Measurements from ENCODE around the gene HBD.
"Not testable (repeated sequence)": the region's sequence is repeated elsewhere in the genome, so short reads cannot be mapped to it uniquely, and the experiment has no call there.

The HBD gene

DNA sequence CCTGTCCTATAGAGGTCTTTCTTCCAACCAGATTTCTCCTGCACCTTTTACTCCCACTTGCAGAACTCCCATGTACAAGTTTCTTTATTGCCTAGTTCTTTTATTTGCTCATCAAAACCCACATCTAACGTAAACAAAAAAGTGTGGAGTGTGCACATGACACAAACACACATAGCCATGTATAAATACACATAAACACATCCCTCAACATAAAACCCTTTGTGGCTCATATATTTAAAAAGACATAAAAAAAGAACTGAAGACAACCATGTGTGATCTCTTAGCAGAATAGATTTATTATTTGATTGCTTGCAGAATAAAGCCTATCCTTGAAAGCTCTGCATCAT lies 18.6 kb upstream of the HBD start:
- no peak overlapping the region for H3K27ac ChIP-seq
- no peaks in the 10 kb centered on the region for H3K27me3 ChIP-seq (ENCODE audit: insufficient read depth, low read depth)
- no peaks in the 10 kb centered on the region for H3K36me3 ChIP-seq (ENCODE audit: insufficient read depth)
- H3K4me2 ChIP-seq = no peak overlapping the region
- no peaks in the 10 kb centered on the region for H4K20me1 ChIP-seq (ENCODE audit: insufficient read depth)
- TF ChIP-seq, protein P1, sequence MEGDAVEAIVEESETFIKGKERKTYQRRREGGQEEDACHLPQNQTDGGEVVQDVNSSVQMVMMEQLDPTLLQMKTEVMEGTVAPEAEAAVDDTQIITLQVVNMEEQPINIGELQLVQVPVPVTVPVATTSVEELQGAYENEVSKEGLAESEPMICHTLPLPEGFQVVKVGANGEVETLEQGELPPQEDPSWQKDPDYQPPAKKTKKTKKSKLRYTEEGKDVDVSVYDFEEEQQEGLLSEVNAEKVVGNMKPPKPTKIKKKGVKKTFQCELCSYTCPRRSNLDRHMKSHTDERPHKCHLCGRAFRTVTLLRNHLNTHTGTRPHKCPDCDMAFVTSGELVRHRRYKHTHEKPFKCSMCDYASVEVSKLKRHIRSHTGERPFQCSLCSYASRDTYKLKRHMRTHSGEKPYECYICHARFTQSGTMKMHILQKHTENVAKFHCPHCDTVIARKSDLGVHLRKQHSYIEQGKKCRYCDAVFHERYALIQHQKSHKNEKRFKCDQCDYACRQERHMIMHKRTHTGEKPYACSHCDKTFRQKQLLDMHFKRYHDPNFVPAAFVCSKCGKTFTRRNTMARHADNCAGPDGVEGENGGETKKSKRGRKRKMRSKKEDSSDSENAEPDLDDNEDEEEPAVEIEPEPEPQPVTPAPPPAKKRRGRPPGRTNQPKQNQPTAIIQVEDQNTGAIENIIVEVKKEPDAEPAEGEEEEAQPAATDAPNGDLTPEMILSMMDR (conservative IDR thresholded peaks at IDR 0.05; ENCODE audit: low read depth, low read length) = no peak
- no peaks in the 10 kb centered on the region for H3K4me1 ChIP-seq (ENCODE audit: low read depth, poor library complexity, severe bottlenecking)
- no peaks in the 10 kb centered on the region for H3K79me2 ChIP-seq (ENCODE audit: insufficient read depth, low read depth)
- no peak overlapping the region for H2AFZ ChIP-seq (ENCODE audit: low read depth)
- no peak overlapping the region for H3K4me3 ChIP-seq (IDR thresholded peaks at IDR 0.05; ENCODE audit: insufficient read depth, low read depth, low read length)
- H3K9ac ChIP-seq = no peak overlapping the region

DNA sequence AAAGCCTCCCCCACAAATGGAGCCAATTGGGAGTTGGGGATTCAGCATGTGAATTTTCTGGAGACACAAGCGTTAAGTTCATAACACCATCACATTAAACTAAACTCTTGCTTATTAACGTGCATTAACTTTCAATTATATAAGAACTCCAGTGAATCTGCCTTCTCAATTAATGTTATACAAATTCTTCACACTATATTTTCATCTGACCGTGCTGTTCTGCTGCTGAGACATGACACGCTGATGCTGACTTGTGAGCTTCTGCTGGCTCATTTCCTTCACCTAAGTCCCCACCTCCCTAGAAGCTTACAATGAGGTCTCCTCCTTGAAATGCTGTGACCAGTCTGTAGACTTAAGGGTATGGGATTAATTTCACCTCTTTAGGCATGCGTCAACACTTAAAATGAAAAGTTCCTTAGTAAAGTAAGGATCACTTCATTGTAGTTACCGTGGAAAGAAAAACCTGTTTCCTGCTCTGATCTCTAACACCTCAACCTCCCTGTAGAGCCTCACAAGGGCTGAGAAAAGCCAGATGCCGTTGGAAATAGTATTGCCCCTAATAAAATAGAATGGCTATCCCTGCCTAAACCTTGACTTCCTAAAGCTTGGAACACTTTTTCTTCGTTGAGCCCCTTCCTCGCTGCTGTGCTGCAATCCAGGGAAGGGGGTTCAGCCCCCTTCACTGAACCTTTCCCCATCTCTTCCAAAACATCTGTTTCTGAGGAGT lies 18.1 kb upstream of the HBD start:
- Histone ChIP-seq H3K36me3 (ENCODE audit: insufficient read depth) (no peaks in the 10 kb centered on the region), H3K4me1 (ENCODE audit: low read depth, poor library complexity, severe bottlenecking) (no peaks in the 10 kb centered on the region), H3K27ac (no peak overlapping the region), H3K27me3 (ENCODE audit: insufficient read depth, low read depth) (no peaks in the 10 kb centered on the region), H3K9ac (no peak overlapping the region), H3K4me3 (IDR thresholded peaks at IDR 0.05; ENCODE audit: insufficient read depth, low read depth, low read length) (no peak overlapping the region), H2AFZ (ENCODE audit: low read depth) (no peak overlapping the region), H3K79me2 (ENCODE audit: insufficient read depth, low read depth) (no peaks in the 10 kb centered on the region), H3K4me2 (no peak overlapping the region), H4K20me1 (ENCODE audit: insufficient read depth) (no peaks in the 10 kb centered on the region)
- TF ChIP-seq, protein P1 (conservative IDR thresholded peaks at IDR 0.05; ENCODE audit: low read depth, low read length) = no peak

GRCh38 chr11:5251746-5252145 lies 17.5 kb upstream of the HBD start:
- H2AFZ ChIP-seq (ENCODE audit: low read depth) = no peak overlapping the region
- no peaks in the 10 kb centered on the region for H4K20me1 ChIP-seq (ENCODE audit: insufficient read depth)
- H3K79me2 ChIP-seq (ENCODE audit: insufficient read depth, low read depth) = no peaks in the 10 kb centered on the region
- TF ChIP-seq, protein P1 (conservative IDR thresholded peaks at IDR 0.05; ENCODE audit: low read depth, low read length) = no peak
- no peak overlapping the region for H3K27ac ChIP-seq
- no peaks in the 10 kb centered on the region for H3K36me3 ChIP-seq (ENCODE audit: insufficient read depth)
- no peaks in the 10 kb centered on the region for H3K4me1 ChIP-seq (ENCODE audit: low read depth, poor library complexity, severe bottlenecking)
- H3K4me2 ChIP-seq = no peak overlapping the region
- no peak overlapping the region for H3K9ac ChIP-seq
- H3K4me3 ChIP-seq (IDR thresholded peaks at IDR 0.05; ENCODE audit: insufficient read depth, low read depth, low read length) = no peak overlapping the region
- H3K27me3 ChIP-seq (ENCODE audit: insufficient read depth, low read depth) = no peaks in the 10 kb centered on the region

DNA sequence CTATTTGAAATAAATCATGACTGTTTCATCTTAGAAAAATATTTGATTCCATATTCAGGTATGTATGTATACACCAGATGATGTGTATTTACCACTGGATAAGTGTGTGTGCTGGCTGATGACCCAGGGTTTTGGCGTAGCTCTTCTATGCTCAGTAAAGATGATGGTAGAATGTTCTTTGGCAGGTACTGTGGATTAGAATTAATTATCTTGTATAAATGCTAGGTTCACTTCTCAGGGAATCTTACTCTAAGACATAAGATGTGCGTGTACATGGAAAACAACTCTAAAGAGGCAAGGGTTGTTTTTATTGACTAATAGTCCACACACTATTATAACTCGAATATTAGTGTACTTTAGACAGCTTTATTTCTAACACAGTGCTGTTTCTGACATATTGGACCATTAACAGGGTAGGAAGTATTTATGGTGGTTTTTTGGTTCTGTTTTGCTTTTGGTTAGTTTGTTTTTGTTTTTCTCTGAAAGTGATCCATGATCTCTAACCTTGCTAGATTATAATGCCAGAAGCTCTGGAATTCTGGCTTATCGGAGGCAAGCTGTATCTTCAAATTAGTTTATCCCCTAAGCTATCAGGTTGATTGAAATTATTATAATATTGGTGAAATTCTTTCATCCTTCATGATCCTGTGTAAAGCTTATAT lies 16.4 kb upstream of the HBD start:
- TF ChIP-seq, protein P1 (conservative IDR thresholded peaks at IDR 0.05; ENCODE audit: low read depth, low read length) = no peak
- Histone ChIP-seq H3K4me1 (ENCODE audit: low read depth, poor library complexity, severe bottlenecking) (no peaks in the 10 kb centered on the region), H4K20me1 (ENCODE audit: insufficient read depth) (no peaks in the 10 kb centered on the region), H3K4me2 (no peak overlapping the region), H3K4me3 (IDR thresholded peaks at IDR 0.05; ENCODE audit: insufficient read depth, low read depth, low read length) (no peak overlapping the region), H2AFZ (ENCODE audit: low read depth) (no peak overlapping the region), H3K27me3 (ENCODE audit: insufficient read depth, low read depth) (no peaks in the 10 kb centered on the region), H3K27ac (no peak overlapping the region), H3K36me3 (ENCODE audit: insufficient read depth) (no peaks in the 10 kb centered on the region), H3K9ac (no peak overlapping the region), H3K79me2 (ENCODE audit: insufficient read depth, low read depth) (no peaks in the 10 kb centered on the region)

GRCh38 chr11:5249807-5250396 lies 15.6 kb upstream of the HBD start, which contains the start of gene HBG1:
HBG1 (minus strand) TSS chr11:5249857; CDS start chr11:5249804, 53 bp downstream.
- H3K4me2 ChIP-seq; H3K27ac ChIP-seq; H3K9ac ChIP-seq; H3K36me3 ChIP-seq (ENCODE audit: insufficient read depth); H3K4me1 ChIP-seq (ENCODE audit: low read depth, poor library complexity, severe bottlenecking); H3K79me2 ChIP-seq (ENCODE audit: insufficient read depth, low read depth); H4K20me1 ChIP-seq (ENCODE audit: insufficient read depth); H3K4me3 ChIP-seq (IDR thresholded peaks at IDR 0.05; ENCODE audit: insufficient read depth, low read depth, low read length); H2AFZ ChIP-seq (ENCODE audit: low read depth); H3K27me3 ChIP-seq (ENCODE audit: insufficient read depth, low read depth): not testable (repeated sequence)

GRCh38 chr11:5248498-5248897 lies 14.2 kb upstream of the HBD start:
- H2AFZ ChIP-seq (ENCODE audit: low read depth); H3K79me2 ChIP-seq (ENCODE audit: insufficient read depth, low read depth); H3K27me3 ChIP-seq (ENCODE audit: insufficient read depth, low read depth); H3K4me3 ChIP-seq (IDR thresholded peaks at IDR 0.05; ENCODE audit: insufficient read depth, low read depth, low read length); H3K36me3 ChIP-seq (ENCODE audit: insufficient read depth); H3K4me2 ChIP-seq; H3K9ac ChIP-seq; H3K27ac ChIP-seq; H3K4me1 ChIP-seq (ENCODE audit: low read depth, poor library complexity, severe bottlenecking); H4K20me1 ChIP-seq (ENCODE audit: insufficient read depth): not testable (repeated sequence)

Measured in KMS-11 (cell line).